Measurements from ENCODE around the gene PTTG1IP. TPM values are rescaled to one million over a fixed set of nuclear protein-coding genes. Genes with fewer than 3 reads are reported as not detected.

The PTTG1IP gene
- total RNA-seq, 1 experiment from 2014 or later = 96.0 TPM

DNA sequence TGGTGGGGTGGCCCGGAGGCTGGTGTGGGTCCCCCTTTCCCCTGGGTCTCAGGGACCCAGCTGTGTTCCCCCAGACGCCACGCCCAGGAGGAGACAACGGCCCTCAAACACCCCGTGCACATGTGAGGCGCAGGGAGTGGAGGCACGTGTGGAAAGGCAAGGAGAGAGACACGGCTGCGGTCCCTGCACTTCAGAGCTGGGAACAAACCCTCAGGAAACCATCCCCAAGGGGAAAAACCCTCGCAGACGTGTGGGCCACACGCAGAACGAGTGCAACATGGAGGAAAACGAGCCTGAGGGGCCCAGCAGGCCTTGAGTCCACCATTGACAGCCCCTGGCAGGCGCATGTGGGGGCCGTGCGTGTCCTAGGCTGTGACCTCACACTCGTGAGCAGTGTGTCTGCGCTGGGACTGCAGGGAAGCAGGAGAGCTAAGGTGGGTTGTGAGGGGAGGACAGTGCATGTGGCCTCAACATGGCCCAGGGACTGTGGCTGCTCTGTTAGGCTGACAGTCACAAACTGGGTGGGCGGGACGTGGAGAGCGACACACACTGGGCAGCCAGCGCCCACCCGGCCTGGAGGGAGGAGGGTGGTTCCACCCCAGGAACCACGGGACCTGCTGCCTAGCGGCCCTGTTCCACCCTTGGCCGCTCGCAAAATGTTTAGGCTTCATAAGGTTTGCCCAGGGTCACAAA is 27.2 kb upstream of the PTTG1IP start (continued):
- TF ChIP-seq, protein P1, sequence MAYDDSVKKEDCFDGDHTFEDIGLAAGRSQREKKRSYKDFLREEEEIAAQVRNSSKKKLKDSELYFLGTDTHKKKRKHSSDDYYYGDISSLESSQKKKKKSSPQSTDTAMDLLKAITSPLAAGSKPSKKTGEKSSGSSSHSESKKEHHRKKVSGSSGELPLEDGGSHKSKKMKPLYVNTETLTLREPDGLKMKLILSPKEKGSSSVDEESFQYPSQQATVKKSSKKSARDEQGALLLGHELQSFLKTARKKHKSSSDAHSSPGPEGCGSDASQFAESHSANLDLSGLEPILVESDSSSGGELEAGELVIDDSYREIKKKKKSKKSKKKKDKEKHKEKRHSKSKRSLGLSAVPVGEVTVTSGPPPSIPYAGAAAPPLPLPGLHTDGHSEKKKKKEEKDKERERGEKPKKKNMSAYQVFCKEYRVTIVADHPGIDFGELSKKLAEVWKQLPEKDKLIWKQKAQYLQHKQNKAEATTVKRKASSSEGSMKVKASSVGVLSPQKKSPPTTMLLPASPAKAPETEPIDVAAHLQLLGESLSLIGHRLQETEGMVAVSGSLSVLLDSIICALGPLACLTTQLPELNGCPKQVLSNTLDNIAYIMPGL (CRISPR knock-in tag; IDR thresholded peaks at IDR 0.05) = no peak
- no peak for TF ChIP-seq ZNF263 (CRISPR knock-in tag; IDR thresholded peaks at IDR 0.05; ENCODE audit: low read depth)

DNA sequence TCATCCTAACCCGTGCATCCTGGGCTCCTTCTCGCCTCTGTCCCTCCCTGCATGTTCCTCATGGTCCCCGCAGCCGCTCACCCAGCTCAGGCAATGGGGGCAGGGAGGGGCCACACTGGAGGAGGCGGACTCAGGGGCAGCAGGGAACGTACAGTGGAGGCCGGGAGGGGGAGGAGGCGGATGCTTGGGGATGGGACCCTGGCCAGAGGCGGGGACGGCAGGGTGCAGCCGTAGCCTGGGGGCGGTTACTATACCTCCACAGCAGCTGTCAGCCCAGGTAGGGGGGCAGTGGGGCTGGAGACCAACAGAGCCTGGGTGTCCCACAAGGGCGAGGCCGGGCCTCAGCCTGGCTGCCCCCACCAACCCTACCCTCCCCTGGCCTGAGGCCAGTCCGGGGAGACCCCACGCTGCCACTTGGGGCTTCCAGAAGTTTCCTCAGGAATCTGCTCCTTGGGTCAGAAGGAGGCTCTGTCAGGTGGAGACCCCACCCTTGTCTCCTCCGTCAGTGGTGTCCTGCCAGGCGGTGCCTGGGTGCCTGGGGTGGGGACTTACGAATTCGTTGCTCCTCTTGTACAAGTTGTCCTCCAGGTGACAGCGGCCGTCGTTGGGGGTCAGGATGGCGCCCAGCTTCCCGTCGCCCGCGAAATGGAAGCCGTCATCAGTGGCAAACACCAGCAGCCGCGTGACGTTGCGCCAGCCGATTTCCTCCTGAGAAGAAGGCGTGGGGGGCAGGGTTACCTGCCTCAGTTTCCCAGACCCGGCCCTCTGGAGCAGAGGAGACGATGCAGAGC is 26.5 kb upstream of the PTTG1IP start:
- Mint-ChIP-seq H3K36me3 (no peaks in the 10 kb centered on the region; the same call in 1 of the 2 replicates), H3K9me3 (peaks cover 15% of the 10 kb centered on the region), H3K27ac (no peak overlapping the region), H3K4me1 (no peaks in the 10 kb centered on the region), H3K27me3 (ENCODE audit: low read depth) (no peaks in the 10 kb centered on the region), H3K4me3 (no peak overlapping the region)
- ChIA-PET CTCF (no interaction called here), POLR2A (no interaction called here)
- ATAC-seq (no peak), DNase-seq (ENCODE audit: low spot score) (peak; percentile 9)
- TF ChIP-seq, protein P2, sequence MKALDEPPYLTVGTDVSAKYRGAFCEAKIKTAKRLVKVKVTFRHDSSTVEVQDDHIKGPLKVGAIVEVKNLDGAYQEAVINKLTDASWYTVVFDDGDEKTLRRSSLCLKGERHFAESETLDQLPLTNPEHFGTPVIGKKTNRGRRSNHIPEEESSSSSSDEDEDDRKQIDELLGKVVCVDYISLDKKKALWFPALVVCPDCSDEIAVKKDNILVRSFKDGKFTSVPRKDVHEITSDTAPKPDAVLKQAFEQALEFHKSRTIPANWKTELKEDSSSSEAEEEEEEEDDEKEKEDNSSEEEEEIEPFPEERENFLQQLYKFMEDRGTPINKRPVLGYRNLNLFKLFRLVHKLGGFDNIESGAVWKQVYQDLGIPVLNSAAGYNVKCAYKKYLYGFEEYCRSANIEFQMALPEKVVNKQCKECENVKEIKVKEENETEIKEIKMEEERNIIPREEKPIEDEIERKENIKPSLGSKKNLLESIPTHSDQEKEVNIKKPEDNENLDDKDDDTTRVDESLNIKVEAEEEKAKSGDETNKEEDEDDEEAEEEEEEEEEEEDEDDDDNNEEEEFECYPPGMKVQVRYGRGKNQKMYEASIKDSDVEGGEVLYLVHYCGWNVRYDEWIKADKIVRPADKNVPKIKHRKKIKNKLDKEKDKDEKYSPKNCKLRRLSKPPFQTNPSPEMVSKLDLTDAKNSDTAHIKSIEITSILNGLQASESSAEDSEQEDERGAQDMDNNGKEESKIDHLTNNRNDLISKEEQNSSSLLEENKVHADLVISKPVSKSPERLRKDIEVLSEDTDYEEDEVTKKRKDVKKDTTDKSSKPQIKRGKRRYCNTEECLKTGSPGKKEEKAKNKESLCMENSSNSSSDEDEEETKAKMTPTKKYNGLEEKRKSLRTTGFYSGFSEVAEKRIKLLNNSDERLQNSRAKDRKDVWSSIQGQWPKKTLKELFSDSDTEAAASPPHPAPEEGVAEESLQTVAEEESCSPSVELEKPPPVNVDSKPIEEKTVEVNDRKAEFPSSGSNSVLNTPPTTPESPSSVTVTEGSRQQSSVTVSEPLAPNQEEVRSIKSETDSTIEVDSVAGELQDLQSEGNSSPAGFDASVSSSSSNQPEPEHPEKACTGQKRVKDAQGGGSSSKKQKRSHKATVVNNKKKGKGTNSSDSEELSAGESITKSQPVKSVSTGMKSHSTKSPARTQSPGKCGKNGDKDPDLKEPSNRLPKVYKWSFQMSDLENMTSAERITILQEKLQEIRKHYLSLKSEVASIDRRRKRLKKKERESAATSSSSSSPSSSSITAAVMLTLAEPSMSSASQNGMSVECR (CRISPR knock-in tag; IDR thresholded peaks at IDR 0.05; ENCODE audit: borderline replicate concordance) = no peak
- TF ChIP-seq ELF4 (CRISPR knock-in tag; IDR thresholded peaks at IDR 0.05; ENCODE audit: low read depth) (no peak), E2F4 (CRISPR knock-in tag; IDR thresholded peaks at IDR 0.05; ENCODE audit: borderline replicate concordance, low read depth) (no peak), MLX (CRISPR knock-in tag; IDR thresholded peaks at IDR 0.05) (no peak), PRRX2 (CRISPR knock-in tag; IDR thresholded peaks at IDR 0.05) (no peak), NFATC4 (CRISPR knock-in tag; IDR thresholded peaks at IDR 0.05) (no peak), ESRRA (CRISPR knock-in tag; IDR thresholded peaks at IDR 0.05; ENCODE audit: borderline replicate concordance) (no peak)
- TF ChIP-seq, protein P3, sequence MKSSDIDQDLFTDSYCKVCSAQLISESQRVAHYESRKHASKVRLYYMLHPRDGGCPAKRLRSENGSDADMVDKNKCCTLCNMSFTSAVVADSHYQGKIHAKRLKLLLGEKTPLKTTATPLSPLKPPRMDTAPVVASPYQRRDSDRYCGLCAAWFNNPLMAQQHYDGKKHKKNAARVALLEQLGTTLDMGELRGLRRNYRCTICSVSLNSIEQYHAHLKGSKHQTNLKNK (CRISPR knock-in tag; IDR thresholded peaks at IDR 0.05) = no peak
